GM23338 (cell line): ENCODE measurements around the gene RBM33. TPM values are rescaled to one million over a fixed set of nuclear protein-coding genes. Genes with fewer than 3 reads are reported as not detected.

Experiments
- ATAC-seq: fragments of 200-7000 bp; cut with Tn5 transposase; 3 replicates; pipeline ENCODE4 v1.9.1; 2020
- DNase-seq: peaks from one replicate; pipeline ENCODE4 v3.0.0-alpha.2; 2015; ENCODE audit warnings: low spot score
- H2AFZ ChIP-seq: fragments of 200-600 bp; sonication (generic); 2 replicates; pipeline ENCODE4 v1.8.0; 2016; ENCODE audit warnings: antibody characterized with exemption, mild to moderate bottlenecking, moderate library complexity
- H3F3A ChIP-seq: fragments of 200-600 bp; sonication (generic); replicated peaks from 2 replicates; pipeline ENCODE4 v1.8.0; 2017; ENCODE audit warnings: antibody characterized with exemption, mixed run types, low read depth
- H3K27ac ChIP-seq: fragments of 200-600 bp; sonication (generic); 2 replicates; pipeline ENCODE4 v1.6.1; 2016; ENCODE audit warnings: low read depth
- H3K27me3 ChIP-seq: fragments of 200-600 bp; sonication (generic); 2 replicates; pipeline ENCODE4 v1.8.0; 2016; ENCODE audit warnings: mild to moderate bottlenecking, mixed run types, moderate library complexity; ENCODE audit not compliant: insufficient read depth
- H3K36me3 ChIP-seq: fragments of 200-600 bp; sonication (generic); 2 replicates; pipeline ENCODE4 v1.8.0; 2016; ENCODE audit warnings: mild to moderate bottlenecking; ENCODE audit not compliant: insufficient read depth
- H3K4me1 ChIP-seq: fragments of 200-600 bp; sonication (generic); 2 replicates; pipeline ENCODE4 v1.8.0; 2016; ENCODE audit warnings: mild to moderate bottlenecking, moderate library complexity; ENCODE audit not compliant: insufficient read depth
- H3K4me2 ChIP-seq: fragments of 200-600 bp; sonication (generic); 2 replicates; pipeline ENCODE4 v1.7.1; 2017; ENCODE audit warnings: mixed run types
- H3K4me3 ChIP-seq: fragments of 200-600 bp; sonication (generic); 2 replicates; pipeline ENCODE4 v1.6.1; 2016; ENCODE audit warnings: mixed run types
- H3K79me2 ChIP-seq: fragments of 200-600 bp; sonication (generic); replicated peaks from 2 replicates; pipeline ENCODE4 v1.8.0; 2017; ENCODE audit warnings: mild to moderate bottlenecking; ENCODE audit not compliant: insufficient read depth
- H3K9me2 ChIP-seq: fragments of 200-600 bp; sonication (generic); 2 replicates; pipeline ENCODE4 v1.8.0; 2017; ENCODE audit not compliant: insufficient read depth
- H4K20me1 ChIP-seq: fragments of 200-600 bp; sonication (generic); replicated peaks from 2 replicates; pipeline ENCODE4 v1.8.0; 2017; ENCODE audit warnings: mild to moderate bottlenecking; ENCODE audit not compliant: insufficient read depth
- H3K27ac Mint-ChIP-seq: 2 replicates; pipeline ENCODE4 v1.8.0; 2020; ENCODE audit warnings: inconsistent platforms, mild to moderate bottlenecking, moderate library complexity, mixed read lengths
- H3K27me3 Mint-ChIP-seq: 3 replicates; pipeline ENCODE4 v1.8.0; 2022; ENCODE audit warnings: low read depth, mild to moderate bottlenecking, moderate library complexity, mixed read lengths, inconsistent platforms; ENCODE audit not compliant: insufficient read depth, poor library complexity
- H3K36me3 Mint-ChIP-seq: 3 replicates; pipeline ENCODE4 v1.8.0; 2021; ENCODE audit warnings: low read depth, mild to moderate bottlenecking, inconsistent platforms, moderate library complexity, mixed read lengths
- H3K4me1 Mint-ChIP-seq: 3 replicates; pipeline ENCODE4 v1.8.0; 2020; ENCODE audit warnings: mild to moderate bottlenecking, inconsistent platforms, mixed read lengths
- H3K4me3 Mint-ChIP-seq: 3 replicates; pipeline ENCODE4 v1.8.0; 2021; ENCODE audit warnings: moderate library complexity, mild to moderate bottlenecking, inconsistent platforms, mixed read lengths
- H3K9me3 Mint-ChIP-seq: 3 replicates; pipeline ENCODE4 v1.8.0; 2020; ENCODE audit warnings: moderate library complexity, mild to moderate bottlenecking, inconsistent platforms, mixed read lengths
- CREB1 ChIP-seq: fragments of 250-450 bp; sonication (Bioruptor Pico); IDR thresholded peaks from 2 replicates; pipeline ENCODE4 v1.5.0; 2020; ENCODE audit warnings: low read depth, mild to moderate bottlenecking, moderate library complexity
- EZH2 ChIP-seq: fragments of 200-600 bp; sonication (generic); IDR thresholded peaks from one replicate; pipeline ENCODE4 v1.8.0; 2017; ENCODE audit warnings: antibody characterized with exemption, mild to moderate bottlenecking, low read depth; ENCODE audit not compliant: unreplicated experiment
- EZH2phosphoT487 ChIP-seq: fragments of 200-600 bp; sonication (generic); IDR thresholded peaks from one replicate; pipeline ENCODE4 v1.8.1; 2018; ENCODE audit warnings: antibody characterized with exemption; ENCODE audit not compliant: unreplicated experiment
- JUNB ChIP-seq: IDR thresholded peaks from one replicate; pipeline ENCODE4 v1.6.1; 2016; ENCODE audit warnings: antibody characterized with exemption; ENCODE audit not compliant: unreplicated experiment
- NANOG ChIP-seq: IDR thresholded peaks from 2 replicates; pipeline ENCODE4 v1.6.1; 2016; ENCODE audit warnings: antibody characterized with exemption, borderline replicate concordance
- POLR2AphosphoS5 ChIP-seq: IDR thresholded peaks from 2 replicates; pipeline ENCODE4 v1.6.1; 2016; ENCODE audit warnings: antibody characterized with exemption, low read depth
- STAT1 ChIP-seq: IDR thresholded peaks from one replicate; pipeline ENCODE4 v1.6.1; 2016; ENCODE audit warnings: antibody characterized with exemption; ENCODE audit not compliant: unreplicated experiment
- ZNF114 ChIP-seq: fragments of 250-450 bp; sonication (Bioruptor Pico); IDR thresholded peaks from 2 replicates; pipeline ENCODE4 v1.5.0; 2020; ENCODE audit warnings: mild to moderate bottlenecking, moderate library complexity
- ZNF331 ChIP-seq: fragments of 250-450 bp; sonication (Bioruptor Pico); IDR thresholded peaks from 2 replicates; pipeline ENCODE4 v1.5.0; 2020; ENCODE audit warnings: low read depth, mild to moderate bottlenecking, moderate library complexity
- polyA plus RNA-seq: library from polyadenylated mRNA; unstranded; fragments of >200 nt; fragmentation: Nextera tagmentation; extraction: Ambion mirVana; gene quantifications from 2 replicates; pipeline ENCODE4 v1.2.1, GENCODE V29; 2016
- total RNA-seq: library from RNA; depleted of rRNA; stranded (reverse); fragments of >200 nt; shearing (Covaris generic); gene quantifications from 2 replicates; pipeline ENCODE4 v1.2.3, GENCODE V29; 2014
- TF ChIP-seq, protein P1 (sequence below): IDR thresholded peaks from one replicate; pipeline ENCODE4 v1.6.1; 2018; ENCODE audit warnings: antibody characterized with exemption; ENCODE audit not compliant: unreplicated experiment
- TF ChIP-seq, protein P2 (sequence below), 2 experiments: fragments of 200-600 bp in 1 of 2; sonication (generic) in 1 of 2; conservative IDR thresholded peaks; 2 replicates each; pipeline versions ENCODE4 v1.5.1 to v1.6.1; 2016 to 2017; ENCODE audit warnings: antibody characterized with exemption in 2 of 2, low read depth in 2 of 2, mild to moderate bottlenecking in 2 of 2, moderate library complexity in 1 of 2
- TF ChIP-seq, protein P3 (sequence below): IDR thresholded peaks from 2 replicates; pipeline ENCODE4 v1.6.1; 2016; ENCODE audit warnings: antibody characterized with exemption
- TF ChIP-seq, protein P4 (sequence below): fragments of 250-450 bp; sonication (Bioruptor Pico); IDR thresholded peaks from 2 replicates; pipeline ENCODE4 v1.5.0; 2020; ENCODE audit warnings: mild to moderate bottlenecking, moderate library complexity

Gene RBM33
- total and polyA plus RNA-seq, 2 experiments from 2014 or later = 47.7 to 94.7 TPM

DNA sequence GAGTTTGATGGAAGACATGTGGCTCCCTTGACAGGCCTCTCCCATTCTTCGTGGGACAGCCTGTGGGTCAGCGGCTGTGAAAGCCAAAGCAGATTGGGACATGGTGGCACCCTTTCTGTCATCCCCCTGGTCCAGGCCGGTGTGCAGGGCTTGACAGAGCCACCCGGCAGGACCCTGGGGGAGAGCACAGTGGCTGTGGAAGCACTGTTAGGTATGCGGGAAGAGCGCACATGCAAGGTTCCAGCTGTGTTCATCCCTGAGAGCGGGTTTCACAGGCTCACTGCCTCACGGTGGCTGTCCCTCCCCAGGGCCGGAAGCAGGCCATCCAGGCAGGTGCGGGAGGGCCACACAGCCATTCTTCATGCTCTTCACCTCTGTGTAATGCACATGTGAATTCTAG lies 138.0 kb downstream of the RBM33 start:
- no peak overlapping the region for H3K27ac Mint-ChIP-seq
- peaks cover 7% of the 10 kb centered on the region; the same call in 1 of the 2 replicates for H3K4me1 ChIP-seq
- ATAC-seq (no peak), DNase-seq (no peak)
- peaks cover 11% of the 10 kb centered on the region; the same call in 2 of the 3 replicates for H3K36me3 Mint-ChIP-seq
- TF ChIP-seq EZH2 = no peak
- no peak for TF ChIP-seq ZNF331 (CRISPR knock-in tag)
- no peak for TF ChIP-seq CREB1 (CRISPR knock-in tag)
- TF ChIP-seq JUNB = no peak
- no peak for TF ChIP-seq EZH2phosphoT487
- TF ChIP-seq POLR2AphosphoS5 = no peak
- TF ChIP-seq, protein P1, sequence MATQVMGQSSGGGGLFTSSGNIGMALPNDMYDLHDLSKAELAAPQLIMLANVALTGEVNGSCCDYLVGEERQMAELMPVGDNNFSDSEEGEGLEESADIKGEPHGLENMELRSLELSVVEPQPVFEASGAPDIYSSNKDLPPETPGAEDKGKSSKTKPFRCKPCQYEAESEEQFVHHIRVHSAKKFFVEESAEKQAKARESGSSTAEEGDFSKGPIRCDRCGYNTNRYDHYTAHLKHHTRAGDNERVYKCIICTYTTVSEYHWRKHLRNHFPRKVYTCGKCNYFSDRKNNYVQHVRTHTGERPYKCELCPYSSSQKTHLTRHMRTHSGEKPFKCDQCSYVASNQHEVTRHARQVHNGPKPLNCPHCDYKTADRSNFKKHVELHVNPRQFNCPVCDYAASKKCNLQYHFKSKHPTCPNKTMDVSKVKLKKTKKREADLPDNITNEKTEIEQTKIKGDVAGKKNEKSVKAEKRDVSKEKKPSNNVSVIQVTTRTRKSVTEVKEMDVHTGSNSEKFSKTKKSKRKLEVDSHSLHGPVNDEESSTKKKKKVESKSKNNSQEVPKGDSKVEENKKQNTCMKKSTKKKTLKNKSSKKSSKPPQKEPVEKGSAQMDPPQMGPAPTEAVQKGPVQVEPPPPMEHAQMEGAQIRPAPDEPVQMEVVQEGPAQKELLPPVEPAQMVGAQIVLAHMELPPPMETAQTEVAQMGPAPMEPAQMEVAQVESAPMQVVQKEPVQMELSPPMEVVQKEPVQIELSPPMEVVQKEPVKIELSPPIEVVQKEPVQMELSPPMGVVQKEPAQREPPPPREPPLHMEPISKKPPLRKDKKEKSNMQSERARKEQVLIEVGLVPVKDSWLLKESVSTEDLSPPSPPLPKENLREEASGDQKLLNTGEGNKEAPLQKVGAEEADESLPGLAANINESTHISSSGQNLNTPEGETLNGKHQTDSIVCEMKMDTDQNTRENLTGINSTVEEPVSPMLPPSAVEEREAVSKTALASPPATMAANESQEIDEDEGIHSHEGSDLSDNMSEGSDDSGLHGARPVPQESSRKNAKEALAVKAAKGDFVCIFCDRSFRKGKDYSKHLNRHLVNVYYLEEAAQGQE = no peak
- TF ChIP-seq, protein P2, sequence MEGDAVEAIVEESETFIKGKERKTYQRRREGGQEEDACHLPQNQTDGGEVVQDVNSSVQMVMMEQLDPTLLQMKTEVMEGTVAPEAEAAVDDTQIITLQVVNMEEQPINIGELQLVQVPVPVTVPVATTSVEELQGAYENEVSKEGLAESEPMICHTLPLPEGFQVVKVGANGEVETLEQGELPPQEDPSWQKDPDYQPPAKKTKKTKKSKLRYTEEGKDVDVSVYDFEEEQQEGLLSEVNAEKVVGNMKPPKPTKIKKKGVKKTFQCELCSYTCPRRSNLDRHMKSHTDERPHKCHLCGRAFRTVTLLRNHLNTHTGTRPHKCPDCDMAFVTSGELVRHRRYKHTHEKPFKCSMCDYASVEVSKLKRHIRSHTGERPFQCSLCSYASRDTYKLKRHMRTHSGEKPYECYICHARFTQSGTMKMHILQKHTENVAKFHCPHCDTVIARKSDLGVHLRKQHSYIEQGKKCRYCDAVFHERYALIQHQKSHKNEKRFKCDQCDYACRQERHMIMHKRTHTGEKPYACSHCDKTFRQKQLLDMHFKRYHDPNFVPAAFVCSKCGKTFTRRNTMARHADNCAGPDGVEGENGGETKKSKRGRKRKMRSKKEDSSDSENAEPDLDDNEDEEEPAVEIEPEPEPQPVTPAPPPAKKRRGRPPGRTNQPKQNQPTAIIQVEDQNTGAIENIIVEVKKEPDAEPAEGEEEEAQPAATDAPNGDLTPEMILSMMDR (conservative IDR thresholded peaks at IDR 0.05; ENCODE audit: low read depth in 2 of 2) = no peak
- TF ChIP-seq STAT1 = no peak
- TF ChIP-seq, protein P3, sequence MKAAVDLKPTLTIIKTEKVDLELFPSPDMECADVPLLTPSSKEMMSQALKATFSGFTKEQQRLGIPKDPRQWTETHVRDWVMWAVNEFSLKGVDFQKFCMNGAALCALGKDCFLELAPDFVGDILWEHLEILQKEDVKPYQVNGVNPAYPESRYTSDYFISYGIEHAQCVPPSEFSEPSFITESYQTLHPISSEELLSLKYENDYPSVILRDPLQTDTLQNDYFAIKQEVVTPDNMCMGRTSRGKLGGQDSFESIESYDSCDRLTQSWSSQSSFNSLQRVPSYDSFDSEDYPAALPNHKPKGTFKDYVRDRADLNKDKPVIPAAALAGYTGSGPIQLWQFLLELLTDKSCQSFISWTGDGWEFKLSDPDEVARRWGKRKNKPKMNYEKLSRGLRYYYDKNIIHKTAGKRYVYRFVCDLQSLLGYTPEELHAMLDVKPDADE = no peak
- TF ChIP-seq, protein P4, sequence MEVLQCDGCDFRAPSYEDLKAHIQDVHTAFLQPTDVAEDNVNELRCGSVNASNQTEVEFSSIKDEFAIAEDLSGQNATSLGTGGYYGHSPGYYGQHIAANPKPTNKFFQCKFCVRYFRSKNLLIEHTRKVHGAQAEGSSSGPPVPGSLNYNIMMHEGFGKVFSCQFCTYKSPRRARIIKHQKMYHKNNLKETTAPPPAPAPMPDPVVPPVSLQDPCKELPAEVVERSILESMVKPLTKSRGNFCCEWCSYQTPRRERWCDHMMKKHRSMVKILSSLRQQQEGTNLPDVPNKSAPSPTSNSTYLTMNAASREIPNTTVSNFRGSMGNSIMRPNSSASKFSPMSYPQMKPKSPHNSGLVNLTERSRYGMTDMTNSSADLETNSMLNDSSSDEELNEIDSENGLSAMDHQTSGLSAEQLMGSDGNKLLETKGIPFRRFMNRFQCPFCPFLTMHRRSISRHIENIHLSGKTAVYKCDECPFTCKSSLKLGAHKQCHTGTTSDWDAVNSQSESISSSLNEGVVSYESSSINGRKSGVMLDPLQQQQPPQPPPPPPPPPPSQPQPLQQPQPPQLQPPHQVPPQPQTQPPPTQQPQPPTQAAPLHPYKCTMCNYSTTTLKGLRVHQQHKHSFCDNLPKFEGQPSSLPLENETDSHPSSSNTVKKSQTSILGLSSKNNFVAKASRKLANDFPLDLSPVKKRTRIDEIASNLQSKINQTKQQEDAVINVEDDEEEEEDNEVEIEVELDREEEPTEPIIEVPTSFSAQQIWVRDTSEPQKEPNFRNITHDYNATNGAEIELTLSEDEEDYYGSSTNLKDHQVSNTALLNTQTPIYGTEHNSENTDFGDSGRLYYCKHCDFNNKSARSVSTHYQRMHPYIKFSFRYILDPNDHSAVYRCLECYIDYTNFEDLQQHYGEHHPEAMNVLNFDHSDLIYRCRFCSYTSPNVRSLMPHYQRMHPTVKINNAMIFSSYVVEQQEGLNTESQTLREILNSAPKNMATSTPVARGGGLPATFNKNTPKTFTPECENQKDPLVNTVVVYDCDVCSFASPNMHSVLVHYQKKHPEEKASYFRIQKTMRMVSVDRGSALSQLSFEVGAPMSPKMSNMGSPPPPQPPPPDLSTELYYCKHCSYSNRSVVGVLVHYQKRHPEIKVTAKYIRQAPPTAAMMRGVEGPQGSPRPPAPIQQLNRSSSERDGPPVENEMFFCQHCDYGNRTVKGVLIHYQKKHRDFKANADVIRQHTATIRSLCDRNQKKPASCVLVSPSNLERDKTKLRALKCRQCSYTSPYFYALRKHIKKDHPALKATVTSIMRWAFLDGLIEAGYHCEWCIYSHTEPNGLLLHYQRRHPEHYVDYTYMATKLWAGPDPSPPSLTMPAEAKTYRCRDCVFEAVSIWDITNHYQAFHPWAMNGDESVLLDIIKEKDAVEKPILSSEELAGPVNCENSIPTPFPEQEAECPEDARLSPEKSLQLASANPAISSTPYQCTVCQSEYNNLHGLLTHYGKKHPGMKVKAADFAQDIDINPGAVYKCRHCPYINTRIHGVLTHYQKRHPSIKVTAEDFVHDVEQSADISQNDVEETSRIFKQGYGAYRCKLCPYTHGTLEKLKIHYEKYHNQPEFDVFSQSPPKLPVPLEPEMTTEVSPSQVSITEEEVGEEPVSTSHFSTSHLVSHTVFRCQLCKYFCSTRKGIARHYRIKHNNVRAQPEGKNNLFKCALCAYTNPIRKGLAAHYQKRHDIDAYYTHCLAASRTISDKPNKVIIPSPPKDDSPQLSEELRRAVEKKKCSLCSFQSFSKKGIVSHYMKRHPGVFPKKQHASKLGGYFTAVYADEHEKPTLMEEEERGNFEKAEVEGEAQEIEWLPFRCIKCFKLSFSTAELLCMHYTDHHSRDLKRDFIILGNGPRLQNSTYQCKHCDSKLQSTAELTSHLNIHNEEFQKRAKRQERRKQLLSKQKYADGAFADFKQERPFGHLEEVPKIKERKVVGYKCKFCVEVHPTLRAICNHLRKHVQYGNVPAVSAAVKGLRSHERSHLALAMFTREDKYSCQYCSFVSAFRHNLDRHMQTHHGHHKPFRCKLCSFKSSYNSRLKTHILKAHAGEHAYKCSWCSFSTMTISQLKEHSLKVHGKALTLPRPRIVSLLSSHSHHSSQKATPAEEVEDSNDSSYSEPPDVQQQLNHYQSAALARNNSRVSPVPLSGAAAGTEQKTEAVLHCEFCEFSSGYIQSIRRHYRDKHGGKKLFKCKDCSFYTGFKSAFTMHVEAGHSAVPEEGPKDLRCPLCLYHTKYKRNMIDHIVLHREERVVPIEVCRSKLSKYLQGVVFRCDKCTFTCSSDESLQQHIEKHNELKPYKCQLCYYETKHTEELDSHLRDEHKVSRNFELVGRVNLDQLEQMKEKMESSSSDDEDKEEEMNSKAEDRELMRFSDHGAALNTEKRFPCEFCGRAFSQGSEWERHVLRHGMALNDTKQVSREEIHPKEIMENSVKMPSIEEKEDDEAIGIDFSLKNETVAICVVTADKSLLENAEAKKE (CRISPR knock-in tag) = no peak
- TF ChIP-seq NANOG = no peak
- TF ChIP-seq ZNF114 (CRISPR knock-in tag) = no peak
- no peaks in the 10 kb centered on the region for H3K9me3 Mint-ChIP-seq
- no peaks in the 10 kb centered on the region for H3F3A ChIP-seq
- no peak overlapping the region for H3K27ac ChIP-seq
- H3K36me3 ChIP-seq = no peaks in the 10 kb centered on the region
- H3K4me1 Mint-ChIP-seq = peaks cover 29% of the 10 kb centered on the region
- H3K79me2 ChIP-seq = no peaks in the 10 kb centered on the region
- 0 out of 2 replicates have a peak, but pooled peaks cover 4% of the 10 kb centered on the region for H4K20me1 ChIP-seq
- H3K9me2 ChIP-seq = no peaks in the 10 kb centered on the region
- peaks cover 31% of the 10 kb centered on the region for H3K27me3 Mint-ChIP-seq
- peaks cover 18% of the 10 kb centered on the region for H3K27me3 ChIP-seq
- no peak overlapping the region for H3K4me2 ChIP-seq
- no peak overlapping the region for H3K4me3 ChIP-seq
- H3K4me3 Mint-ChIP-seq = no peak overlapping the region
- no peak overlapping the region for H2AFZ ChIP-seq
